ENCODE results near the gene PRDM16.

Gene PRDM16

DNA sequence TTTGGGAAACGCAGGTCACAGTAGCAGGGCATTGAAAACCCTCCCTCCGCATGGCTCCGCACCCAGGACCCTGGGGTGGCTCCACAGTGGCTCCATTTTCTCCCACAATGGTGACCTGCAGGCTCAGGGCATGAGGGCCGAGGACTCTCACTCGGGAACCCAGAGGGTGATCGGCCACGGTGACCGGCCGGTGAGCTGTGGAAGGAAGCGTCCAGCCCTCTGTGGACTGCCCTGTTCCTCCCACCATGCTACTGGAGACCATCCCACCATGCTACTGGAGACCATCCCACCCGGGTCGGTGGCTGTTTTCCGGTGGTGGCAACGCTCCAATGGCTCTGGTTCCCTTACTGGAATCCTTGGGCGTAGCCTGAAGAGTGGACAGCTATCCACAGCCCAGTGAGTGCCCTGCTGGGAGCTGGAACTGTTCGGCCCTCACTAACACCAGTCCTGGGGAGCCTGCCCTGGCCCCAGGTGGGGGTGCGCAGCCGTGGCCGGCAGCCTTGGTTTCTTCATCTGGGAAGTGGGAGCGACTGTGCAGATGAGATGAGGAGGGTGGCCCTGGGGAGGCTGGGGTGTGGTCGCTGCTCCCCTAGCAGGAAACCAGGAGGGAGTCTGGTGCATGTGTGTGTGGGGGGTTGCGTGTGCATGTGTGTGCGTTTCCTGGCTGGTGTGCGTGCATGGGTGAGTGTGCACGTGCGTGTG is 59.6 kb downstream of the PRDM16 start:
- DNase-seq = no peak

DNA sequence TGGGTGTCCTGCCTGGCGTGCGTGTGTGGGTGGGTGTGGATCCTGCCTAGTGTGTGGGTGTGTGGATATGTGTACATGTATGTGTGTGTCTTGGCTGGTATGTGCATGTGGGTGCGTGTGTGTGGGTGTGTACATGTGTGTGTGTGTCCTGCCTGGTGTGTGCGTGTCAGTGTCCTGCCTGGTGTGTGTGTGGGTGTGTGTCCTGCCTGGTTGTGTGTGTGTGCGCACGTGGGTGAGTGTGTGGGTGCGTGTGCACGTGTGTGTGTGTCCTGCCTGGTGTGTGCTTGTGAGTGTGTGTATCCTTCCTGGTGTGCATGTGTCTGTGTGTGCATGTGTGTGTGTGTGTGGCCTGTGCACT is 60.1 kb downstream of the PRDM16 start:
- DNase-seq = no peak

- no peak for DNase-seq
Observed at GRCh38 chr1:3130268-3130667, 61.3 kb downstream of the PRDM16 start.

DNA sequence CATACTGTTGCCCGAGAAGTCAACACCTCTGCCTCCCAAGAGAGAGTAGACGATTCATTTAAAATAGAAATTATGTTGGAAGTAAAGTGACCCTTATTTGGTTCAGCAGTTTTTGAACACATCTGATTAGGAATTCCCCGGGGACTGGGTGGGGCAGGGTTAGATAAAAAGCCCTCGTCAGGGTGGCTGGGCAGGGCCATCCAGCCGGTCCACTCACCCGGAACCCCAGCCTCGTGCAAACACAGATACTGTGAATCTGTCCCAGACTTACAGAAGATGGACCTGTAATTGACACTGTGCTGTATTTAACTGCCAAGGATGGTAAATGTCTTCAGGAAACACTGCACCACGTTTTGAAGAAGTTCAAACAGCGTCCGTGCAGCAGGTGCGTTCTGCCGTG is 63.7 kb downstream of the PRDM16 start:
- no peak for DNase-seq

DNA sequence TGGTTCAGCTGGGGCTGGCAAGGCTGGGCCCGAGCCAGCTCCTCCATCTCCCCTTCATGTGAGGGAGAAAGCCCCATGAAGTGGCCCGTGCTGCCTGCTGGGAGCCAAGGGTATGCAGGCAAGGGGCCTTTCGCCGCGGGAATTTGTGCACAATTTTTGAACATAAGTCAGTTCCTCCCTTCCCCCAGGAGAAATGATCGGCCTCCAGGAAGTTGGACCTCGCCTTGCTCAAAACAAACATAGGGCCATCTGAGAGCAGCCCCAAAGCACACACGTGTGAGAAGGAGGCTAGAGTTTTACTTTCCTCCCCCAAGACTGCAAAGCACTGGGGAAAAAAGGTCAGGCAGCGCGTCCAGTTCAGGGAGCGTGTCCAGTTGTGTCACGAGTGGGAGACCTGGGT is 64.7 kb downstream of the PRDM16 start:
- no peak for DNase-seq

GRCh38 chr1:3134381-3135072 is 65.5 kb downstream of the PRDM16 start:
- no peak for DNase-seq

GRCh38 chr1:3135073-3135702 is 66.2 kb downstream of the PRDM16 start:
- DNase-seq = no peak

GRCh38 chr1:3135744-3136455 is 66.9 kb downstream of the PRDM16 start:
- DNase-seq = no peak

- DNase-seq = no peak
Observed at GRCh38 chr1:3136532-3136931, 67.5 kb downstream of the PRDM16 start.

GRCh38 chr1:3137111-3138100 is 68.4 kb downstream of the PRDM16 start:
- no peak for DNase-seq

DNA sequence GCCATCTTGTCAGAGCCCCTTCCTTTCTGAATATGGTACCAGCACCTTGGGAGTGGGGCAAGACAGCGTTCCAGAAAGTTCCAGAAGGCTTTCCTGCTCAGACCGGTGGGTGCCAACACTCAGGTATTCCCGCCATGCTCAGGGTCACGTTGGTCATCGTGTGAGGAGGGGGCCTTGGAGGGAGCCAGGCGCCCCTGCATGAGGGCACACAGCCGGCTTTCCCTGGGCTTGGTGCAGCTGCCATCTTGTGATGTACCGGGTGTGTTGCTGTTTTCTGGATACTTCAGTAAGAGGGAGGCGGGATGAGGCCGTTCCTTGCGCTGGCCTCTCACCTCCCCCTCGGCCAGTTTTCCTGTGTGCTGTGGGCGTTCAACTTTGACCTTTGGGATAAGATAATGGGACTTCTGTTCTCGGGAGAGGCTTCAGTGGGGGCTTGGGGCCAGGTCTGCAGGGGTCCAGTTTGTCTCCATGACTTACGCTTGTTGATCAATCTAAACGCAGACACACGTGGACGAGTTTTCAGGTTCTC is 69.7 kb downstream of the PRDM16 start:
- no peak for DNase-seq

DNA sequence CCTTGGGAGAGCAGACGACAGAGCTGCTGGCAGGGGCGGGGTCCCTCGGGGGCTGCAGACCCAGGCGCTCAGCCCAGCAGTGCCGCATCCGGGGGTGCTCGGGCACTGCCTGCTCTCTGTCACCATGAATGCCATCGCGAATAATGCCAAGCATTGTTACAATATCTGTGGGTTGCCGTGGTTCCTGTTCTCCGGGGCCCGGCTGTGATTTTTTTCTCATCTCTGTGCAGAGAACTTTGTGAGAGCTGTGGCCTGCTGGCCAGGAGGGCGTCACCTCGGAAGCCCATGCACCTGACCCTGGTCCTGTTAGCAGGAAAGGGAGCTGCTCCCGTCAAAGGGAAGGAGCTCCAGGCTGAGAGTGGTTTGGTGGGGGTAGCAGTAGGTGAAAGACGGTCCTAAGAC is 70.4 kb downstream of the PRDM16 start:
- no peak for DNase-seq

DNA sequence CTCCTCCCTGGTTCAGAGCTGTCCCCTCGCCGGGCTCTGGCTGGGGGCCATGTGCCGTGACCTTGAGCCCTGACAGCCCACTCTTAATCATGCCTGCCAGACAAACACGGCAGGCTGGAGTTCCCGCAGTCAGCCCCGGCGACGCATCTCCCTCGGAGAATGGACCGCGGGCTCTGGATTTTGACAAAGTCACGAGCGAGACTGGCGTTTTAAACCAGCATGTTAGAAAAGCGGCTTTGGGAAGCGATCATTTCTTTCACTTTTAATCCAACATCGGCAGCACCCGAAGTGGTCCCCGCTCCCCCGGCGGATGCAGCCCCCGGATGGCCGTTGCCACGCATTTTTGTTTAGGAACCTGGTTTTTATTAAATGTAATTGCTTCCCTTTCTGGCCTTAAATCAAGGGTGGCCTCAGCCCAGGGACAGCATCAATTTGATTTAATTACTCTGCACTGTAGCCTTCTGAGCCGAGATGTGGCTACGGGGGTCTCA is 70.9 kb downstream of the PRDM16 start:
- no peak for DNase-seq

DNA sequence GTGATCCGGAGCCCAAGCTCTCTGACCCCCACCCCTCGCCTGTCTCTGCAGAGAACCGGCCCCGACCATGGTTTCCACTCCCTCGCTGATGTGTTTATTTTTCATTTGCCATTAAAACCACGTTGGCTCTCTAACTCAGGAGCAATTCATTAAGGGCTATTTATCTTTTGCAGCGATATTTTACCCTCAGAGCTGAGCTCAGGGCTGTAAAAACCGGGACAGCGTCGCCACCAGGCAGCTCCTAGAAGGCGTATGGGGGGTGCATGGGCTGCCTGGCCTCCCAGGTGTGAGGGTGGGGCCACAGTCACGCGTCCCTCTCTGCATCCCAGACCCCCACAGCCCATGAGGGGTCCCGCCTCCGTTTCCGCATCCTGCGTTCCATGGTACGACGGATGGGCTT is 71.4 kb downstream of the PRDM16 start:
- no peak for DNase-seq

GRCh38 chr1:3141129-3141528 is 72.1 kb downstream of the PRDM16 start:
- no peak for DNase-seq

DNA sequence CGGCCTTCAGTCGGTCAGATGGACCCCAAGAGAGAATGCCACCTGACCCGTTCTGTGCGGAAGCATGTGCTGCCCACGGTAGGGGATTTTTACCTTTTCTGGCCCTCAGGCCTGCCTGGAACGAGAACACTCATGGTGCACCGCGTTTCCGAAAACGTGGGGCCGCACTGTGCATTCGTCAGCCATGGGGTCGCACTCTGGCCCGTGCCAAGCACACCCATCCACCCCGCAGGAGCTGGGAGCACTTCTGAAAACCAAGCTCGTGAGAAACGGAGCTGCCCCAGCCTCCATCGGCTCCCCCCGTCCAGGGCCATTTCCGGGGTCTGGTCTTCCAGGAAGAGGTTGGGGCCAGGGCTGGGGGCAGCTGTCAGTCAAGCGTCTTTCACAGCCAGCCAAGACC is 72.8 kb downstream of the PRDM16 start:
- no peak for DNase-seq

DNA sequence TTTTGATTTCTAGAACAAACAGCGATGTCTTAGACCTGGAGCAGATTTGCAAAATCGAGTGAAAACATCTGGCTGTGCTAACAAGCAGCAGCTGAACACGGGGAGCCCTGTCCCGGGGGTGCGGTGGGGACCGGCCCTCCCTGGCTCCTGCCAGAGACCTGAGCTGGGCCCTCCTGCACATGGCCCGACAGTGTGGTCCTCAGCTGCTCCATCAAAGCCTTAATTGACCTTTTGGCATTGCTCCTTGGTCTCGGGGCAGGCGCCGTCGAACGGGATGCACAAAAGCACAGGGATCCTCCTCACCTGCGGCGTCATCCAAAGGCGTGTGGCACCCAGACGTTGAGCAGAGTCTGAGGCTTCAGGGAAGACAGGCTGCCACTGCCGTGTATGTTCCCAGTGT is 73.2 kb downstream of the PRDM16 start:
- no peak for DNase-seq

DNA sequence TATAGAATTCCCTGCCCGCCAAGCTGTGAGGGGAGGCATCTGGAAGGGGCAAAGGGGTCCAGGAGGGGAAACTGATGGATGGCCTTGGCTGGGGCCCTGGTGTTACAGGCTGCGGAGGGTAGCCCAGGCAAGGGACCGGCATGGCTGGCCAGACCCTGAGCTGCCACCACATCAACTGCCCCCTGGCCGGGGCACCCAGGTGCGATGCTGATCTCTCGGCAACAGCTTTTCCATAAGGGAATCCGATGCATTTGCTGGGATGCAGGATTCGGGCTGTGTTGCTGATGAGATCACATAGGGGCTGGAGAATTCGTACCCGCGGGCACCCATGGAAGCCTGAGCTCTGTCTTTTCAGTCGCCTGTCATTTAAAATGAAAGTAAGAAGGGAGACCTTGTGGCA is 73.7 kb downstream of the PRDM16 start:
- DNase-seq = no peak

GRCh38 chr1:3145532-3146325 is 76.7 kb downstream of the PRDM16 start:
- DNase-seq = no peak

- DNase-seq = no peak
Observed at GRCh38 chr1:3146458-3146857, 77.5 kb downstream of the PRDM16 start.

GRCh38 chr1:3146907-3147306 is 77.9 kb downstream of the PRDM16 start:
- no peak for DNase-seq
